OCI-LY1 (cell line): ENCODE measurements around the gene CORIN.

Source experiments
- H2AFZ ChIP-seq: fragments of 200-600 bp; sonication (generic), shearing (Covaris generic); 2 replicates; pipeline ENCODE4 v1.6.0; 2014; ENCODE audit warnings: antibody characterized with exemption, mild to moderate bottlenecking, low read length
- H3F3A ChIP-seq: fragments of 200-600 bp; sonication (generic), shearing (Covaris generic); 2 replicates; pipeline ENCODE4 v1.6.0; 2014; ENCODE audit warnings: mild to moderate bottlenecking, antibody characterized with exemption, low read length, moderate library complexity; ENCODE audit not compliant: insufficient read depth
- H3K27ac ChIP-seq: fragments of 200-600 bp; sonication (generic); 2 replicates; pipeline ENCODE4 v1.5.1; 2014; ENCODE audit warnings: low read length, mixed run types, mild to moderate bottlenecking, low read depth; ENCODE audit not compliant: poor library complexity, severe bottlenecking
- H3K27me3 ChIP-seq: fragments of 200-600 bp; sonication (generic); 2 replicates; pipeline ENCODE4 v1.6.0; 2014; ENCODE audit warnings: antibody characterized with exemption, mild to moderate bottlenecking, low read length, moderate library complexity; ENCODE audit not compliant: insufficient read depth
- H3K36me3 ChIP-seq: fragments of 200-600 bp; sonication (generic); 2 replicates; pipeline ENCODE4 v1.6.1; 2014; ENCODE audit warnings: mild to moderate bottlenecking, antibody characterized with exemption, low read length, moderate library complexity, mixed read lengths; ENCODE audit not compliant: insufficient read depth
- H3K4me1 ChIP-seq: fragments of 200-600 bp; sonication (generic); 2 replicates; pipeline ENCODE4 v1.5.1; 2014; ENCODE audit warnings: mild to moderate bottlenecking, low read length, moderate library complexity; ENCODE audit not compliant: insufficient read depth, severe bottlenecking
- H3K4me2 ChIP-seq: fragments of 200-600 bp; sonication (generic), shearing (Covaris generic); 2 replicates; pipeline ENCODE4 v1.6.1; 2014; ENCODE audit warnings: low read length
- H3K4me3 ChIP-seq: fragments of 200-600 bp; sonication (generic); 2 replicates; pipeline ENCODE4 v1.5.1; 2014; ENCODE audit warnings: low read length, low read depth, mild to moderate bottlenecking, mixed read lengths; ENCODE audit not compliant: poor library complexity, severe bottlenecking
- H3K79me2 ChIP-seq: fragments of 200-600 bp; shearing (Covaris generic); 2 replicates; pipeline ENCODE4 v1.6.1; 2016; ENCODE audit warnings: mixed run types, low read length, mixed read lengths; ENCODE audit not compliant: insufficient read depth
- H3K9ac ChIP-seq: fragments of 200-600 bp; sonication (generic), shearing (Covaris generic); 2 replicates; pipeline ENCODE4 v1.6.1; 2014; ENCODE audit warnings: mild to moderate bottlenecking, low read length, mixed read lengths
- H3K9me2 ChIP-seq: fragments of 200-600 bp; sonication (generic), shearing (Covaris generic); 2 replicates; pipeline ENCODE4 v1.6.1; 2014; ENCODE audit warnings: low read depth, mild to moderate bottlenecking, low read length, mixed read lengths
- H3K9me3 ChIP-seq: fragments of 200-600 bp; shearing (Covaris generic); 2 replicates; pipeline ENCODE4 v1.6.1; 2014; ENCODE audit warnings: low read length, mixed read lengths
- H4K20me1 ChIP-seq: fragments of 200-600 bp; sonication (generic), shearing (Covaris generic); 2 replicates; pipeline ENCODE4 v1.6.0; 2016; ENCODE audit warnings: mild to moderate bottlenecking, low read length; ENCODE audit not compliant: insufficient read depth
- EZH2 ChIP-seq: fragments of 200-600 bp; sonication (generic), shearing (Covaris generic); IDR thresholded peaks from 2 replicates; pipeline ENCODE4 v1.8.0; 2017; ENCODE audit warnings: borderline replicate concordance, mixed run types, mild to moderate bottlenecking, antibody characterized with exemption, low read length, moderate library complexity, mixed read lengths
- TF ChIP-seq, protein P1 (sequence below): fragments of 200-600 bp; sonication (generic), shearing (Covaris generic); IDR thresholded peaks from 2 replicates; pipeline ENCODE4 v1.5.1; 2017; ENCODE audit warnings: mild to moderate bottlenecking, antibody characterized with exemption, low read length, moderate library complexity, mixed read lengths

The CORIN gene

DNA sequence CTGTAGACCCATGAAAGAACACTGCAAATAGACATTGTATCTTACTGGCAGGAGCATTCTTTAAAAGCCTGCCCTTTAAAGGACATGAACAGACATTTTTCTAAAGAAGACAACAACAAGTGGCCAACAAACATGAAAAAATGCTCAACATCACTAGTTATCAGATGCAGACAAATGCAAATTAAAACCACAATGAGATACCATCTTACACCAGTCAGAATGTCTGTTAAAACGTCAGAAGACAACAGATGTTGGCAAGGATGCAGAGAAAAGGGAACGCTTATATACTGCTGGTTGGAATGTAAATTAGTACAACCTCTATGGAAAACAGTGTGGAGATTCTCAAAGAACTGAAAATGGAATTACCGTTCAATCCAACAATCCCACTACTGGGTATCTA, 275.6 kb downstream of the CORIN start:
- TF ChIP-seq EZH2 = no peak
- TF ChIP-seq, protein P1, sequence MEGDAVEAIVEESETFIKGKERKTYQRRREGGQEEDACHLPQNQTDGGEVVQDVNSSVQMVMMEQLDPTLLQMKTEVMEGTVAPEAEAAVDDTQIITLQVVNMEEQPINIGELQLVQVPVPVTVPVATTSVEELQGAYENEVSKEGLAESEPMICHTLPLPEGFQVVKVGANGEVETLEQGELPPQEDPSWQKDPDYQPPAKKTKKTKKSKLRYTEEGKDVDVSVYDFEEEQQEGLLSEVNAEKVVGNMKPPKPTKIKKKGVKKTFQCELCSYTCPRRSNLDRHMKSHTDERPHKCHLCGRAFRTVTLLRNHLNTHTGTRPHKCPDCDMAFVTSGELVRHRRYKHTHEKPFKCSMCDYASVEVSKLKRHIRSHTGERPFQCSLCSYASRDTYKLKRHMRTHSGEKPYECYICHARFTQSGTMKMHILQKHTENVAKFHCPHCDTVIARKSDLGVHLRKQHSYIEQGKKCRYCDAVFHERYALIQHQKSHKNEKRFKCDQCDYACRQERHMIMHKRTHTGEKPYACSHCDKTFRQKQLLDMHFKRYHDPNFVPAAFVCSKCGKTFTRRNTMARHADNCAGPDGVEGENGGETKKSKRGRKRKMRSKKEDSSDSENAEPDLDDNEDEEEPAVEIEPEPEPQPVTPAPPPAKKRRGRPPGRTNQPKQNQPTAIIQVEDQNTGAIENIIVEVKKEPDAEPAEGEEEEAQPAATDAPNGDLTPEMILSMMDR = no peak
- Histone ChIP-seq H3K4me2 (no peak overlapping the region), H3K79me2 (no peaks in the 10 kb centered on the region)

DNA sequence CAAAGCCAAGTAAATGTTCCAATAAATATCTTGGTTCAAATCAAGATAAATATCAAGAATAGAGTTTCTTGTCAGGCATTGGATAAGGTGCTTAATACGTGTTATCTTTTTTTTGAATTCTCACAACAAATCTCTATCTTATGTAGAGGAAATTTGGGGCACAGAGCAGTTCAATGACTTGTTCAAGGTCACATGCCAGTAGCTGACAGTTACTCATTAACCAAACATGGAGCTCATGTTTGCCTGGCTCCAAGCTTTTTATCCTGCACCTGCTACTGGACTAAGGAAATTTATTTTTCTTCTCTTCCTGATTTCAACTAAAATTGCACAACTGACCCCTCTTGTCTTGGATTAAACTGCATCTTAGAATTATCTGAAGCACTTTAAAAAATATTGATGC, 276.5 kb downstream of the CORIN start:
- TF ChIP-seq, protein P1 = no peak
- TF ChIP-seq EZH2 = no peak
- Histone ChIP-seq H3K27ac (no peak overlapping the region), H3K4me2 (no peak overlapping the region), H3K9ac (no peak overlapping the region), H3F3A (no peaks in the 10 kb centered on the region), H3K4me3 (no peak overlapping the region), H3K9me3 (no peaks in the 10 kb centered on the region), H2AFZ (no peak overlapping the region), H3K4me1 (peaks cover 10% of the 10 kb centered on the region), H3K79me2 (no peaks in the 10 kb centered on the region), H3K9me2 (no peaks in the 10 kb centered on the region), H4K20me1 (no peaks in the 10 kb centered on the region), H3K27me3 (no peaks in the 10 kb centered on the region), H3K36me3 (no peaks in the 10 kb centered on the region)

More for the DNA sequence above, 275.6 kb downstream of the CORIN start:
- Histone ChIP-seq H3K9ac (no peak overlapping the region), H3K27me3 (no peaks in the 10 kb centered on the region), H3K4me3 (no peak overlapping the region), H3K9me3 (no peaks in the 10 kb centered on the region), H3K4me1 (peaks cover 10% of the 10 kb centered on the region), H3F3A (no peaks in the 10 kb centered on the region), H2AFZ (no peak overlapping the region), H3K36me3 (no peaks in the 10 kb centered on the region), H3K27ac (no peak overlapping the region), H3K9me2 (no peaks in the 10 kb centered on the region), H4K20me1 (no peaks in the 10 kb centered on the region)

DNA sequence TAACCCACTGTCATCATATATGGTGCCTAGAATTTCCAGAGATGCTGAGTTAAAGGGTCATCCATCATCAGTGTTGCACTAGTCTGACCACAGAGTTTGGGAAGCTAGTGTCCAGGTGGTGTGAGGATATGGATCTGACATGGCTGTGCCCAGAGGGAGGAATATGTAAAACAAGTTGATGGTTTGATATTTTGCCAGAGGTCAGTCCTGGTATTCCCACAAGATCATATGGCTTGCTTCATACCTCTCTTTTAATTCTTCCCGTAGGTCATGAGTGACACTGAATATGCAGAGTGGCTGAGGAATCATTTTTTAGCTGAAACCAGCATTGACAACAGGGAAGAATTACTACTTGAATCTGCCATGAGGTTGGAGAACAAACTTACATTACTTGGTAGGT, 277.2 kb downstream of the CORIN start:
- TF ChIP-seq, protein P1 = no peak
- TF ChIP-seq EZH2 = no peak
- H3K9ac ChIP-seq = no peak overlapping the region
- H3K4me3 ChIP-seq = no peak overlapping the region
- peaks cover 10% of the 10 kb centered on the region for H3K4me1 ChIP-seq
- no peak overlapping the region for H2AFZ ChIP-seq
- H3K4me2 ChIP-seq = no peak overlapping the region
- no peaks in the 10 kb centered on the region for H3K9me3 ChIP-seq
- no peak overlapping the region for H3K27ac ChIP-seq
- H3F3A ChIP-seq = no peaks in the 10 kb centered on the region
- no peaks in the 10 kb centered on the region for H3K9me2 ChIP-seq
- no peaks in the 10 kb centered on the region for H3K27me3 ChIP-seq
- H4K20me1 ChIP-seq = no peaks in the 10 kb centered on the region
- no peaks in the 10 kb centered on the region for H3K36me3 ChIP-seq
- H3K79me2 ChIP-seq = no peaks in the 10 kb centered on the region
